ENCODE measurements around the gene B4GALNT4.
"Not testable (repeated sequence)": the region's sequence is repeated elsewhere in the genome, so short reads cannot be mapped to it uniquely, and the experiment has no call there.

B4GALNT4 gene

DNA sequence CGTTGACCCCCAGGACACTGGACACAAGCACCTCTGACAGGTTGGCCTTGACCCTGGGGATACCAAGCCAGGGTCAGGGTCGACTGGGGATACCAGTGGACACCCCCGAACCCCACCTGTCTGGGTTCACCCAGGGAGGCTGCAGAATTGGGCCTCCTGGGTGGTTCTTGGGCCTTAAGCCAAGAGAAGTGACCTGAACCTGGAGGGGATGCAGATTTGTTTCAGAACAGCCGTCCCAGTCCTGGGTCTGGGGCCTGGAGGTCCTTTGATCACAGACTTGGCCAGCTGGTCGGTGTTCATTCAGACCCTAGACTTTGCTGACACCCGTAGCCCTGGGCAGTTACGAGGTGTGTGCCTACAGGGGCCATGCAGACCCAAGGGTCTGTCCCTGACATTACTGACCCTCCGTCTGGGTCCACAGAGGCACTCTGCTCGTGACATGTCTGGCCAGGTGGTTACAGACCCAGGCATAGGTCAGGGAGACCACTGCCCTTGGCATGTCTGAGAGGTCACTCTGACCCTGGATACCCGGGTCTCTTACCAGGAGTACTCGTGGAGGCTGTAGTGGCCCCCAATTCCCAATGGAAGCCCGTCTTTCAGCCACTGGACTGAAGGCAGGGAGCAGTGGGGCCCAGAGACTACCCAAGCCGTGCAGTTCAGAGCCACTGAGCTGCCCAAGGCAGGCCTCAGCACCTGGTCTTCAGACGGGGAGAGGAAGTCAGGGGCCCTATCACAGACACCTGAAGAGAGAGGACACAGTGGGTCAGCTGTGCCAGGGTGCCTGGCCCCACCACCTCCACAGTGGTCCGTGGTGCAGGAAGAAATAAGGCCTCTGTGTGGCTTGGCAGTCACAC is 39.1 kb downstream of the B4GALNT4 start:
- no peak for DNase-seq (ENCODE audit: low read depth)

DNA sequence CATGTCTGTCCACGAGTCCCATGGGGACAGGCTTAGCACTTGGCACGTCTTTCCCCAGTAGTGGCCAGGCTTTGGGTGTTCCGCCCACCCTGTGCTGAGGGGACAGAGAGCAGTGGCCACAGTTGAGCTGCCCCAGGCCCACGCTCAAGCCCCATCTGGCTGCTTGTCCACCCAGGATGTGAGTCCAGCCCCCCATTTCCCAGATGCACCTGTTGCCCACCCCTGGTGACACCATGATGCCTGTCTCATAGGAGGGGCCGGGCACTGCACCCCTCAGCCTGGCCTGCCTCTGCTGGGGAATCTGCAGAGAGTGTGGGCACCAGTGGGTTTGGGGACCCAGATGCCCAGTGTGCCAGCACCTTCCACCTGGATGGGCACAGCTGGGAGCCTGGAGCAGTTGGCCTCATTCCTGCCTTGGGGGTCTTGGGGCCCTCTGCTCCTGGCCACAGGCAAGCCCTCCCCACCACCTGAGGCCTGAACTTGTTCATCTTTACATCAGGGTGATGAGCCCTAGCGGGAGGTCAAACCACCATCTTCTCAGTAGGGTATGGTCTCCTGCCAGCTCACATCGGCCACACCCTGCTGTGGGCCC is 39.8 kb downstream of the B4GALNT4 start:
- DNase-seq (ENCODE audit: low read depth), result no peak

DNA sequence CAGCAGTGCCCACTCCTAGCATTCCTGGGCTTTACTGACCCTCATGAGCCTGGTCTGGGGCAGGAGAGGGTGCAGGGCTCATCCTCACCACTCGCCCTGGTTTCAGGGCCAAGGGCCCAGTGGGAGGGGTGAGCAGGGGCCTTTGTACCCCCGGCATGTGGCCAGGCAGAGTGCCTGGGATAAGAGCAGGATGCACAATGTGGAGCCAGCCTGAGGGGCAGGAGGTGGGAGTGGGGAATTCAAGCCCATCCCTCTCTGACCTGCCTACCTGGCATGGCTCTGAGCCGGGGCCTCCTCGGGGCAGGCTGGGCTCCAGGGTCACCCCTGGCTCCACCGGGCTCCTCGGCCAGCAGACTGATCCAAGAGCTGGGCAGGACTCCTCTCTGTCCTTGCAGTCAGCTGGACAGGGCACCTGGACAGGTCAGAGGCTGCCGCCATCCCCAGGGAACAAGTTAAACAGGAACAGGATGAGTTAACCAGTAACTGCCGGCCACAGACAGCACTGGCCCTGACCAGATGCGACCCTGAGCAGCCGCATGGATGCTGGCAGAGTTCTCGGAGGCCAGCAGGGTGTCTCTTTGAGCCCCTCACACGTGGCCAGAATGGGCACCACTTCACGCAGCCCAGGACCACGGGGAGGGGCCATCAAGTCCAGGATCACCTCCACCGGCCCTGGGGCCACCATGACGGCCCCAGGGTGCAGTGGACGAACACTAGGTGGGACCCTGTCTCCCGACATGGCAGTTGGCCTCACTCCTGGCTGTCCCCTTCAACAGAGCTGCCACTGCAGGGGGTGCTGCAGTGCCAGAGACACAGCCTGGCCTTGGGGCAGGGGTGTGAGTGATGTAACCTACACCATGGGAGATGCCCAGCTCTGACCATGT is 40.5 kb downstream of the B4GALNT4 start:
- DNase-seq (ENCODE audit: low read depth), result no peak

DNA sequence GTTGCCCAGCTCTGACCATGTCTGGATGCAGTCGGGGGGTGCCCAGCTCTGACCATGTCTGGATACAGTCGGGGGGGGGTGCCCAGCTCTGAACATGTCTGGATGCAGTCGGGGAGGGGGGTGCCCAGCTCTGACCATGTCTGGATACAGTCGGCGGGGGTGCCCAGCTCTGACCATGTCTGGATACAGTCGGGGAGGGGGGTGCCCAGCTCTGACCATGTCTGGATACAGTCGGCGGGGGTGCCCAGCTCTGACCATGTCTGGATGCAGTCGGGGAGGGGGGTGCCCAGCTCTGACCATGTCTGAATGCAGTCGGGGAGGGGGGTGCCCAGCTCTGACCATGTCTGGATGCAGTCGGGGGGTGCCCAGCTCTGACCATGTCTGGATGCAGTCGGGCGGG is 41.4 kb downstream of the B4GALNT4 start:
- not testable (repeated sequence) for DNase-seq (ENCODE audit: low read depth)

DNA sequence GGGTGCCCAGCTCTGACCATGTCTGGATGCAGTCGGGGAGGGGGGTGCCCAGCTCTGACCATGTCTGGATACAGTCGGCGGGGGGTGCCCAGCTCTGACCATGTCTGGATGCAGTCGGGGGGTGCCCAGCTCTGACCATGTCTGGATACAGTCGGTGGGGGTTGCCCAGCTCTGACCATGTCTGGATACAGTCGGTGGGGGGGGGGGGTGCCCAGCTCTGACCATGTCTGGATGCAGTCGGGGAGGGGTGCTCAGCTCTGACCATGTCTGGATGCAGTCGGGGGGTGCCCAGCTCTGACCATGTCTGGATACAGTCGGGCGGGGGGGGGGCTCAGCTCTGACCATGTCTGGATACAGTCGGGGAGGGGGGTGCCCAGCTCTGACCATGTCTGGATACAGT is 42.2 kb downstream of the B4GALNT4 start:
- not testable (repeated sequence) for DNase-seq (ENCODE audit: low read depth)

DNA sequence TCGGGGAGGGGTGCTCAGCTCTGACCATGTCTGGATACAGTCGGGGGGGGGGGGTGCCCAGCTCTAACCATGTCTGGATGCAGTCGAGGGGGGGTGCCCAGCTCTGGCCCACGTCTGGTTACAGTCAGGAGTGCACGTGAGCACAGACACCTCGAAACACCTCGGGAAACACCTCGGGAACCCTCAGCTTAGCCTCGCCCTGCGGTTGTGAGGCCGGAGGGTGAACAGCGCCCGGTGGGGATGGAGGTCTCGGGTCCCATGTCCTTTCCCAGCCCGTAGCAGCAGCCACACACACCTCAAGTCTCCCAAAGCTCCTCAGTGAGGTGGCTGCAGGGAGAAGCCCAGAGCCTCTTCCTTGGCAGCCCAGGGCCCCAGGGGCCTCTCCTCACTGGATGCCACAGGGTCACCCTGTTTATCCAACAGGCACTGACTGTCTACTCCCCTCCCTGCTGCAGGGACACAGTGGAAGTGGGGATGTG is 43.4 kb downstream of the B4GALNT4 start:
- no peak for DNase-seq (ENCODE audit: low read depth)

DNA sequence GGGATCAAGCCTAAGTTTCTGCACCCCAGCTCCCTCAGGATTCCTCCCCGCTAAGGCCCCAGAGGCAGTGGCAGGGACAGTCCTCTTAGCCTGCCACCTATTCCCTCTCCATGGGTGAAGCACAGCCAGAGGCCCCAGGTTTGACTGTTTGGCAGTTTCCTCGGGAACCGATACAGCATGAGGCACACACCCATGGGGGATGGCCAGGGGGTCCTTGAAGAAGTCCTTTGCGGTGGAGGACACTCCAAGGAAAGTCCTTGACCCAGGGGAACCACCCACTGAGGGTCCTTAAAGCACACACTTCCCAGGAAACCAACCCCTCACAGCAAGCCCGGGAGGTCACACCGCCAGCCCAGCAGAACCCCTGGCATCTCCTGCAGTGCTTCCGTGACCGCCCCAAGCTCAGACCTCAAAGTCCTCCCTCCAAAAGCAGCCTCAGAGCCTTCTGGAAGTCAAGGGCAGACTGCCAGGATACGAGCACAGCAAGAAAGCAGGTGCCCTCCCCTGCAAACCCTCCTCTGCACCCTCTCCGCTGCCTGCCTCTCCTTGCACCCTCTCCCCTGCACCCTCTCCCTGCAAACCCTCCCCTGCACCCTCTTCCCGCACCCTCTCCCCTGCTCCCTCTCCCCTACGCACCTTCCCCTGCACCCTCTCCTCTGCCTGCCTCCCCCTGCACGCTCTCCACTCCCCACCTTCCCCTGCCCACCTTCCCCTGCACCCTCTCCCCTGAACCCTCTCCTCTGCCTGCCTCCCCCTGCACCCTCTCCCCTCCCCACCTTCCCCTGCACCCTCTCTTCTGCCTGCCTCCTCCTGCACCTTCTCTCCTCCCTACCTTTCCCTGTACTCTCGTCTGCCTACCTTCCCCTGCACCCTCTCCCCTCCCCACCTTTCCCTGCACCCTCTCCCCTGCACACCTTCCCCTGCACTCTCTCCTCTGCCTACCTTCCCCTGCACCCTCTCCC is 44.1 kb downstream of the B4GALNT4 start:
- DNase-seq (ENCODE audit: low read depth), result no peak

DNA sequence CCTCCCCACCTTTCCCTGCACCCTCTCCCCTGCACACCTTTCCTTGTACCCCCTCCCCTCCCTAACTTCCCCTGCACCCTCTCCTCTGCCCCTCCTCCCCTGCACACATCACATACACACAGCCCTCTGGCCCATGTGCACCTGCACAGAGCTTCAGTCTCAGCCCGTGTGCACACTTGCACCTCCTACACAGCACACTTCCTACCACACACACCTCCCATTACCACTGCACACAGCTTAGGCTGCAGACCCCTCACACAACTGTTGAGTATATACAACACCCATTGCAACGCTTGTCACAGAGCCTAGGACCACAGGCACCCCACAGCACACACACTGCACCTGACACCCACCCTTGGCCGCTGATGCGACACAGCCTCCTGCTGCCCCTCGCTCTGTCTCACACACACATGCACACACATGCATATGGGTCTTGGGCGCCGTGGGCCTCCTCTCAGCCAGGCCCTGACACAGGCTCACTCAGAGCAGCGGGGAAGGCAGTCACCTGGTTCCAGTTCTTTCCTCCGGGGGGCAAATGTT is 45.1 kb downstream of the B4GALNT4 start:
- no peak for DNase-seq (ENCODE audit: low read depth)

DNA sequence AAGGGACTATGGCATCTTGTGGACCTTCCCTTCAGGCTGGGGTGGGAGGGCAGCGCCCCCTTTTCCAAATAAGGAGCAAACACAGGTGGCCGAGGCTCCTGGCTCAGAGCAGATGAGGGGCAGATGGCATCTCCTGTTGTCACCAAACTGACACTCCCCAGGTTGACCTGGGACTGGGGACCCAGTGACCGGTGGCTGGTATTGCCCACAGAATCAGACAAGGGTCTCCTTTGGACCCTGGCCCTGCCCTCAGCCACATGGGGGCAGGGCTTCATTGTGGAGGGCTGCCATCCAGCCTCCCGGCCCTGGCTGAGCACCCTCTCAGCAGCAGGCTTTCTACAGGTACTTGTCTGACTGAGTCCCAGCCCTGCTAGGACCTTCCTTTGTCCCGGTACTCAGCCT is 46.3 kb downstream of the B4GALNT4 start:
- DNase-seq (ENCODE audit: low read depth), result no peak

DNA sequence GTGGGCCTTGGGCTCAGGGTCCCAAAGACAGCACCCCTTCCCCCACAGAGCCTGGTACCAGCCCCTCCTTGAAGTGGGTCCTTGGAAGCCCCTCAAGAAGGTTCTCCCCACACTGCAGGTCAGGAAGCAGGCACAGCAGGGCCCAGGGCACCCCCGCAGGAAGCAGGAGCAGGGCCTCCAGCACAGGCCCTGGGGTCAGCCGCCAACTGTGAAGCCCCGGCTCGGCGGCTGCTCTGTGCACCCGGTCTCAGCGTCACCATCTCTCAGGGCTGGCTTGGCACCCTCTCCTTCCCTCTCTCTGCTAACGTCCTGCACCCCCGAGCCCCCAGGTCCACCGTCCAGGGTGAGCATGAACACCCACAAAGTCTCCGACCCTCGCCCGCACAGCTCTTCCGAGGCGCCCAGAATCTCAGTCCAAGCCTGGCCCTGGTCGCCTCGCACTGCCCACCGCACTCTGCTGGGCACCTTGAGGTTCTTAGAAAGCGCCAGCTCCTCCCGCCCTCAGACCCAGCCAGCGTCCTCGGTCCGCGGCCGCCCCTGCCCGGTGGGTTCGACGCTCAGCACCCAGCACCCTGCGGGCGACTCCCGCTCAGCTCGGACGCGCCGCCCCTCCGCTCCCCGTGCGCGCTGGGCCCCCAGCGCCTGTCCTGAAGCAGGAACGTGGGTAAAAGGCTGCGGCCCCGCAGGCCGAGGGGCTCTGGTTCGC is 46.9 kb downstream of the B4GALNT4 start:
- DNase-seq (ENCODE audit: low read depth), result no peak

DNA sequence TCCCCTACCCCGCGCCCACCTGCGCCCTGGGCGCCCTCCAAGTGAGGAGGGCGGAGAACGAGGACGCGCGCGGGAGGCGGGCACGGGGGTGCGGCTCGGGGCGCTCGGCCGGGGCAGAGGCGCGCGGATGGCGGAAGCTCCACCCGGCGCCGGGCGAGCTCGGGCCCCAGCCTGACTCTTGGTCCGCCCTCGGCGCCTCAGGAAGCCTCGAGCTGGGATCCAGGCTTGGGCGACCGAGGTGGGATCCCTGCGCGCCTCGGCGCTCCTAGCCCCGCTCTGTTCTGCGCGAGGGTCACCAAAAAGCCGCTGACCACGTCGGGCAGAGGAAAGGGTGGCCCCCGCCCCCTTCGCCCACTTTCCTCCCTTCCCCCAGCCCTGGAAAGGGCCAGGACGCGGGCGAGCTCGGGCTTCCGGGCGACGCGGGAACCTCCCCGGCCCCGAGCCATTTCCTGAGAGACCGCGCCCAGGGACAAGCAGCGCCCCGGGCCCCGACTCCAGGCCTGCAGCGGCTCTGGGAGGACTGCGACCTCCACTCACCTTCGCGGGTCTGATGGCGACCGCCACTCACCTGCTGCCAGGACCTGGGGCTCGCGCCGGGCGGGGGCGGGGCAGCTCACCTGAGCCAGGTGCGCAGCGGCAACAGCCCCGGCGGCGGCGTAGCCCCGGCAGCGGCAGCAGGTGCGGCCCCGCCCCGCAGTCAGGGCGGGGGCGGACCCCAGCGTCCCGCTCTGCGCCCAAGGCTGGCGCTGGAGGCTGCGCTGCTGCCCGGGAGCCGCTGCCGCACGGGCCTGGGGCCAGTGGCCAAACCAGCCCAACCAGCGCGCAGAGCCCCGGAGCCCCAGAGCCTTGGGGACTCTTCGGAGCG is 47.7 kb downstream of the B4GALNT4 start:
- DNase-seq (ENCODE audit: low read depth), result no peak

DNA sequence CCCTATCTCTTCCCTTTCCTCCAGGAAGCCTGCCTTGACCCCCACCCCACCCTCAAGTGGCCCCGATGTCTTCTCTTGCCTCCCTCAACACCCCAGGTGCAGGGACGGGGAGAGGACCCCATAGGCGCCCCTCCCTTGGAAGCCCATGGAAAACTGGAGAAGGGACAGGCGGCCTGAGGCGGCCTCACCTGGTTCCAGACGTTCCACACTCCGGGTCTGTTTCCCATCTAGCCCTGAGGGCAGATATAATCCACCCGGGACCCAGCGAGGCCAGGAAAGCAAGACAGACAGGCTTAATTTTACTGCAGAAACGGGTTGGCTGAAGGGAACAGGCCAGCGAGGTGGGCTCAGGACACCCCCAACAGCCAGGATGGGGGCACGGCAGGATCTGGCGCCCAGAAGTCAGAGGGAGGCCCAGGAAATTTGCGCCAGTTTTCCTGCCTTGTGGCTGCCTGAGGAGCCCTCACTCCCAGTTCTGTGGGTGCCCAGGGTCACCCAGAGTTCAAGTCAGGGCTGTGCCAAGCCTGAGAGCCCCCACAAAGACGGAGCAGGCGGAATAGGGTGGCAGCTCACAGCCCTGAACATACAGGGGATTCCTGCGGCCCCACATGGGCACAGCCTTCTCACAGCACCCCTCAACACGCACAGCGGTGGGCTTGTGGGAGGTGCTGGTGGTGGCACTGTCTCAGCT is 48.5 kb downstream of the B4GALNT4 start:
- DNase-seq (ENCODE audit: low read depth), result no peak

DNA sequence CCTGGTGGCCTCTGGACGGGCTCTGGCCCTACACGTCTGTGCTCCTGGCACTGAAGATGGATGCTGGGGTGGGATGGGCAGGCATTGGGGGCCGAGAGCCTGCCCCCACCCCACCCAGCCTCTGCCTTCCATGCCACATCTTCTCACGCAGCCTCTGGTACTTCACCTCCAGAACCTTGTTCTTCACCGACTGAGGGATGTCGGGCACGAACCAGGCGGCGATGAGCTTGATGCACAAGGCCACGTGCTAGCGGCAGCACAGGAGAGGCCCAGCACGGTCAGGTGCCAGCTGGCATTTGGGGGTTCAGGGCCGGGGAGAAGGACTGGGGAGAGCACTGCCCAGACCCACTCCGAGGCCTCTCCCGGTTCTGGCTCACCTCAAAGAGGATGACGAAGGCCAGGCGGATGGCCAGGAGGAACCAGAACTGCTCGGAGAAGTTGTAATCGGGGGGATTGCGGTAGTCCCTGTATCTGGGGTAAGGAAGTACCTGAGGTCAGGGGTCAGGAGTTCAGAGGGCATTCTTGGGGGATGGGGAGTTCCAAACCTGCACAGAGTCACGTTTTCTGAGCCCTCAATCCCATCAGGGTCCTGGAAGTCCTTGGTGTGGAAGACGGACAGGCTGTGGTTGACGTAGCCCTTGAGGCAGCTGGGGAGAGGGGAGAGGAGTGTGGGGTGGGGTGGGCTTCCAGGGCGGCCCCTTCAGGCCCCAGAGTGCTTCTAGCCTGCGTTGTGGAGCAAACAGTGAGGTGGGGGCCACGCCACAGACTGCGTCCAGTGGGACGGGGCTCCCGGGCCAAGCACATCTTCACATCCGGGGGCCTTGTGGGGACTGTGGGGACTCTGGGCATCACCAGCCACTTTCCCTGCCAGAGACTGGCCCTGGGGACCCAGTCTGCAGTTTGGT is 49.3 kb downstream of the B4GALNT4 start:
- DNase-seq (ENCODE audit: low read depth), result no peak

DNA sequence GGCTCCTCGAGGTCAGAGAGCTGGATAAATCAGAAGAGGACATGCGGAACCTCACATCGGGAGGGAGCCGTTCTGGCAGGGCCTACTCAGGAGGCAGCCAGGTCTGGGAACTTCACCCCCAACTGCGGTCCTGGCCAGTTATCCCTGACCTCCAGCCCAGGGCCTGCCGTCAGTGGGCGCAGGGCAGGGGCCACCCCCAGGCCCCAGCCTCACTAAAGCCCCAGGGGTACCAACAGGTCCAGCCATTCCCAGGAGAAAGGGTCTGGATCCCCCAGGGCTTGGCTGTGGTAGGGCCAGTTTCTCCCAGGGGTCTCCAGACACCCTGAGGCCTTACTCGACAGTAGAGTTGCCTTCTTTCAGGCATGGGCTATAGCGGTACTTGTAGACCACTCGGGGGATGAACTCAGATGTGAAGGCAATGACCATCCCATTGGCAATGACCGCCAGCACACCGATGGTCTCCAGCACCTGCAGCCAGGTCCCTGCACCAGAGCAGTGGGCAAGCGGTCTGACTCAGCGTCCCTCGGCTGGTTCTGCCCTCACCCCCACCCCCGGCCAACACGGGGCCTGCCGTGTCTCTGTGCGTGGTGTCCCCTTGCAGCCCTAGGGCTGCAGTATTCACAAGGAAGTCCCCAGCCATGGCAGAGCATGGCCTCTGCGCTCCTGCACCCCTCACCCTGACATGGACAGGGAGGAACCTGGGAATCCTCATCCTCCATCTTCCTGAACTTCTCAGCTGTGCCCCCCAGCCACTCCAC is 50.1 kb downstream of the B4GALNT4 start:
- no peak for DNase-seq (ENCODE audit: low read depth)

DNA sequence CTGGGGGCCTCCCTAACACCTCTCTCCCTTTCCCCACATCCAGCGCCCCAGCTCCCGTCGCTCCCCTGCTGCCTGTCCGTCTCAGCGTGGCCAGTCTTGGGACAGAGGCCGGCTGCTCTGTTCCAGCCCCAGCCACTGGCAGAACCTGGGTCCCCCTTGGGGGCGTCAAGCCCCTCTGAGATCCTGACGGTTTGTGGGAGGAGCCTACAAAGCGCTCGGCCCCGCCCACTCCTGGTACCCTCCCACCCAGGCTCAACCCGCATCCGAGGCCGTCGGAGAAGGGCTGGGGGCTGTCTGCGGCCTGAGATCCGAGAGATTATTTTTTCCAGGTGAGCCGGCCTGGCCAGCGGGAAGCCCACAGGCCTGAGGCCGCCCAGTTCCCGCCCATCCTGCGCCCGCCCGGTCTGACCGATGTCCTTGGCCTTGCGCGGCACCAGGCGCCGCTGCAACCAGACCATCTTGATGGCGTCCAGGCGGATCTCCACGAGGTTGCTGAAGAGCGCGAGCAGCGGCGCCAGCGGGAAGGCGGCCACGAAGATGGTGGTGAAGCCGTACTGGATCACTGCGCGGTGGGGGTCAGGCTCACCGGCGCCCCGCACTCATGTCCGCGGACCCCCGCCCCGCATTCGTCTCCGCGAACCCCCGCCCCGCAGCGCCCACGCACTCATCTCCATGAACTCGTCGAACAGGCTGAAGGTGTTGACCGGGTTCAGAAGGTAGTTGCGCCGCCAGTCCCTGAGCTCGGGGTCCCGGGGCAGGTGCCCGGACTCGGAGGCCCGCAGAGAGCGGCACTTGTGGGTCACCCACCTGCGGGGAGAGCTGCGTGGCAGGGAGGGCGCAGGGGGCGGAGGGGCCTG is 51.0 kb downstream of the B4GALNT4 start:
- no peak for DNase-seq (ENCODE audit: low read depth)

DNA sequence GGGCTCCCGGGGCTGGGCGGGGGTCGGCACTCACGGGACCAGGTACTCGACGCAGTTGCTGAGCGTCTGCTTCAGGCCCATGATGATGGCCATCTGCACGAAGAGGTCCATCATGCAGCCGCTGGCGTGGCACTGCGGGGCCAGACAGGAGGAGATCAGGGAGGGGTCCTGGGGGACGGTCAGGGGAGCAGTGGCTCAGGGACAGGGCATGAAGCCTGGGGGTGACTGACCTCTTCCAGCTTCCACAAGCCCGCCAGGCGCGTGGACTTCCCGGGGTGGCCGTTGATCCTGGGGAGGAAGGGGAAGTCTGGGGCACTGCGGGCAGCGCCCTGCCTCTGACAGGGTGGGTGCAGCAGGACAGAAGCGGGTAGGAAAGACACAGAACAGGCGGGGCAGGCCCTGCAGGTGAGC is 51.6 kb downstream of the B4GALNT4 start:
- DNase-seq (ENCODE audit: low read depth), result no peak
